ENCODE results near the gene ANKRD18A.

Gene ANKRD18A

DNA sequence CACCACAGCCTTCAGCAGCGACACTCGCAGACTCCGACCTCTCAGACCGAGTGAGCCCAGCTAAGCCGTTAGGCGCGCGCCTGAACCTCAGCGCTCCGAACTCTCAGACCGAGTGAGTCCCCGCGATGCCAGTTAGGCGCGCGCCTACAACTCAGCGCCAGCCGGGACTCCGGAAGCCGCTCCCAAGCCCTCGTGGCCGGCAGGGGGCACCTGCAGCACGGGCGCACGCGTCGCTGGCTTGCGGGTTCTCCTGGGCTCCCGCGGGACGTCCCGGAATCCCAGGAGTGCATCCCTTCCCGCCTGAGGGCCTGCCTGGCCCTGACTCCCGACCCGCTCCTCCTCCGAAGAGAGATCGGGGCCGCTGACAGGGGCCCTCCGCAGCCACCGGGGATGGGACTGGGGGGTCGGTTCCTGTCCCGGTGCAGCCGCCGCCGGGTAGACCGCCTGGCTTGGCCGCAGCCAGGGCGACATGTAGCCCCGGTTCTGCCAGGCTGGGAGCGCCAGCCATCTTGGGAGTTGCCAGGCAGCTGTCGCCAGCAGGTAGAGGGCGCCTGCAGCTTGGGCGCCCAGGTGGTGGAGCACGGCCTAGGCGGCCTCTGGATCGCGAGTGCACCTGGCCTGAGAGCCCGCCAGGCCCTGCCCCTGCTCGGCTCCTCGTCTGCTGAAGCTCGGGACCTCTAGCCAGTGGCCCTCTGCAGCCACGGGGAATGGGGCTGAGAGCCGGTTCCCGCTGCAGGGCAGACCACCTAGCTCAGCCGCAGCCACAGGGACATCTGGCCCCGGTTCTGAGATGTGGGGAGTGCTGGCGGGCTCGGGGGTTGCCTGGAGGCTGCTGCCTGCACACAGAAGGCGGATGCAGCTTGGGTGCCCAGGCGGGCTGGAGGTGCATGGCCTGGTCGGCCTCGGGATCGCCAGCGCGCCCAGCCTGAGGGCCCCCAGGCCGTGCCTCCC, at the start of gene ANKRD18A:
ANKRD18A (minus strand) TSS at position 114 of the 951 bp plus-strand sequence. CDS start 311 bp downstream, outside the sequence.
- peak; percentile 39 for DNase-seq (ENCODE audit: low read depth)

DNA sequence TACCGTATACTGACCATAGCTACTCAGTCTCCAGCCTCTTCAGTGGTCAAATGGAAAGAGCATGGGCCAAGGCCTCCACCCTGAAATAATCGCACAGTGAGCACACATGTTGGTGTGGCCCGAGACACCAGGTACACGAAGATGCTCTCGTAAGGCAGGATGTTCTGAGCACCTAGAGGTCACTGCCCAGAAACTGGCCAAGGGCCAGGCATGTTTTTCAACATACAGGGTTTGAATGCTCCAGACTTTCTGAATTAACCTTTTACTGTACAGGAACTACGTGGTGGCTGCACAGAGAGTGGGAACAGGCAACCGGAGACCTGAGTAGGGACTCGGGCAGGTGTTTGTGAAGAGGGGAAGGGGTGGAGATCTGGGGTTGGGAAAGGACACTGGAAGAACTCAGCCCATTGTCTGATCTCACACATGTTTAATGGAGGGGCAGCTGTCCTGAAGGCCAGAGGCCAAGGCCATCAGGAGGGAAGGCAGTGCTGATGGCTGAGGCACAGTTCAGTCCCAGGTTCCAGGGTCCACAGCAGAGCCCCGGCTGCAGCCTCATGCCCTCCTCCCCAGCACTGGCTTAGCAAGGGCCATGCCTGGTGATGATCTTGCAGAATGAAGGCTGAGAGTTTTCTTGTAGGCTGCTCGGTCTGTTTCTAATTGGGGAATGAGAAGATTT, 48.5 kb upstream of the ANKRD18A start:
- DNase-seq (ENCODE audit: low read depth): no peak

DNA sequence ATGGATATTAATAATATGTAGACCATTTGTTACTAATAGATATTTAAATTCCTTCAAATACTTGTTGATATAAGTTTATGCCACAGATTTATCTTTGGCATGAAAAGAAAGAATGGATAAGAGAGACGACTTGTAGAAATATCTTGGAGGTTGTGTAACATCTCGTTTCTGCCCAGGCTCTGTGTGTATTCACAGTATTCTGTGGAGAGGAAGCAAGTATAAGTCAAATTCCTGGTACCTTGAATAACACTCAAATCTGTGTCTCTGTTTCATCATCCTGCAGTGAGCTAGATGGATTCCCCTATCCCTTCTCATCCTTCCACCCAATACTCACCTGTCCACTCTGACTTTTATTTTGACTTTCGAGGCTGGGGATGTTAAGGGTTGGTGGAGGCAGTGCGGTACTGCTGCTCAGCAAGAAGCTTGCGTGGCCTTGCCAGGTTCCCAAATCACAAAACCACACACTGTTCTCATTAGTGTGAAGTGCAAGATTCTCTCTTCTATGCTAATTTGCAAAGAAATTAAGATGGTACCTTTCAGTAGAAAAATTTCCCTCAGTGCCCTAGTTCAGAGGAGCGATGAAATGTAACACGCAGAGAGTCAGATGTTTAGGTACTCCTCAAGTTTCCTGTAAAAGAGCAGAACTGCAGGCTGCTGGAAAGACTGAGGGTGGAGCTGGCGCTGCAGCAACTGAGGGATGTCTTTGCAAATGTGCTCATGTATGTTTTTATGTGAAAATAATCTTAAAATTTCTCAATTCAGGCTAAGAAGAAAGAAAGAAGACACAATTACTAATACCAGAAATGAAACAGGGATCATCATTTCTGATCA, 42.6 kb upstream of the ANKRD18A start:
- no peak for DNase-seq (ENCODE audit: low read depth)

DNA sequence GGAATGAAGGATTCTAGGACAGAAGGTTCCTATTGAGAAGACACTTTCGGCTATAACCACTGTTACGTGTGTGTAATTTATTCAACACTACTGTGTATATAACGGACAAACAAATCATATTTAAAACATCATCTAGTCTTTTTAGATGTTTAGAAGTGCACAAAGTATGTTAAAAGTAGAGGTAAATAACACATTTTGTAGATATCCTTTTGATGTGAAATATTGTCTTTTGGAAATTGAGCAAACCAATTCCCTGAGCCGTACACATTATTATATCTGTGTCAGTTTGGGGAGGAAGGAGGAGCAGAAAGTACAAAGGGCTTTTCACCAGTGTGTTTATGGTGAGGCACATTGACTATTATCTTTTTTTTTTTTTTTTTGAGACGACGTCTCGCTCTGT, 39.1 kb upstream of the ANKRD18A start:
- no peak for DNase-seq (ENCODE audit: low read depth)

DNA sequence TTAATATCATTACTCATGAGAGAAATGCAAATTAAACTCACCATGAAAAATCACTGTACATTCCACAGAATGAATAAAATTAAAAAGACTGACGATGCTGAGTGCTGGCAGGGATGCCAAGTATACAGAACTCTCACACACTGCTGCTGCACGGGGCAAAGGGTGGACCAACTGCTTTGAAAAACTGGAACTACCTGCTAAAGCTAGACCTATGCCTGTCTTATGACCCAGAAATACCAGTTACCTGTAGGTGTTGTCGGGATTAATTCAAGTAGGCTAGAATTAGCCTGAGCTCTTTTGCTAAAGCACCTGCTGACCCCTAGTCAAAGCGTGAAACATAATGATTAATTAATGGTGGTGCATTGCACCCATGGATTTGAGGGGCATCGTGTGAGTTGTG, 36.5 kb upstream of the ANKRD18A start:
- DNase-seq (ENCODE audit: low read depth): no peak

DNA sequence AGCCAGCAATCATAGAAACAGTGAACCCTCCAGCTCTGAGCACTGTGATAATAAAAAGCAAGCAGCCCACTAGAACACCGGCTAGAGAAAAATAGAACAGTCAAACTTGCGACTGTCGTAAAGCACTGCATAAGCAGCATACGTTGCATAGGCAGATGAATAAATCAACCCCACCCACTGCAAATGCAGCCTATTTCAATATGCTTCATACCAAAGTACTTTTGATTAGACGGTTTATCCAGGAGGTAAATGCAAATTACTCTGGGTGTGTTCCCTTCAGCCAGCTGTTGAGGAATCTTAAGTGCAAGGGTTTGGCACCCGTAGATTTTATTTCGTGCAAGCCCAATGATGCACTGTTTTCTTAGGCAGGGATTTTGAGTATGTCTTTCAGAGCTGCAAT, 32.1 kb upstream of the ANKRD18A start:
- no peak for DNase-seq (ENCODE audit: low read depth)

DNA sequence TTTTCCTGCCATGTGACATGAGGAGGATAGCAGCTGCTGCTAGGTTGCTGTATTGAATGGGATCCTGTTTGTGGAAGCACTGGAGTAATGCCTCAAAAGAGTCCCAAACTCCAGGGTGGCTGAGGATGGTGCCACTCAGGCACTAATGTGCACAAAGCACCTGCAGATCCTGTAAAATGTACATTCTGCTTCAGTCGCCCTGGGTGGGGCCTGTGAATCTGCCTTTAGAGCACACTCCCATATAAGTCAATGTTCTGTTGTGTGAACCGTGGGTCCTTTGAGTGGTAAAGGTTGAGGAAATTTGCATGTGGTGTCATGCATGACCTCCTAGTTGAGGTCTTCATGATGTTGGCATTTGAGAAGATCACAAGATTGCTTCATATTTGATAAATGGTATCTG, 31.6 kb upstream of the ANKRD18A start:
- DNase-seq (ENCODE audit: low read depth): no peak

DNA sequence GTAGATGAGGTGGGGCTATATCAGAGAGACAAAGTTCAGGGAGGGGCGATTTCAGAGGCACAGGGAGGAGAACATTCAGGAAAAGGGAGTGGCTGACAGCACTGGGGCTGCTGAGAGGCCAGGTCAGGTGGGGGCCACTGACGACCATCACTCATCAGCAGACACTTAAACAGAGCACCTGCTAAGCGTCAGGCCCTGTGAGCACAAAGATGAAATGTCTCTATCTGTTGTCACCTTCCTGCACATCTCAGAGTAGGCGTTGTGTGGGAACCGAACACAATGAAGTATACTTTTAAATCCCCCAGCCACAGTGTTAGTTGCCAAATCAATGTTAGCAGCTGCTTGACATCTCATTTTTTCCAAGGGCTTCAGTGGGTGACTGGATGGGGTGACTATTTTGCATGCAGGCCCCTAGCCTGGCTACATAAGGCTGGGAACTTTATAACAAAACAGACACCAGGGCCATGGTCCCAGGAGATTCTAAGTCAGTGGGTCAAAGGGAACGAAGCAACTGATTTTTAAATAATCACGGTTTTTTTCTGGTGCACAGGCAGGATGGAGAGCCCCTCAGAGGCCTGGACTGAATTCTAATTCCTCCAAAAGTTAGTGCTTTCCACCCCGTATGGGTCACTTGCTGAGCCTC, 31.1 kb upstream of the ANKRD18A start:
- no peak for DNase-seq (ENCODE audit: low read depth)

DNA sequence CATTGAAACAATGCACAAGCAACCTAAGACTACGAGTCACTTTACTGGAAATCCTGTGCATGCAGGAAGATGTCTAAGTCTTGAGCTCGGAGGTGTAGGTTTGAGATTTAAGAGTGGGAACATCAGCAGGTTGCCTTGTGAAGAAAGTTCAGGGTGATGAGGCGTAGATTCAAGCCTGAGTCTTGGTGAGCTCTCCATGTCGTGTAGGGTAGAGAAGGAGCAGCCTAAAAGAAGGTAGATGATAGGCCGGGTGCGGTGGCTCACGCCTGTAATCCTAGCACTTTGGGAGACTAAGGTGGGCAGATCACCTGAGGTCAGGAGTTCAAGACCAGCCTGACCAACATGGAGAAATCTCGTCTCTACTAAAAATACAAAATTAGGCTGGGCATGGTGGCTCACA, 30.2 kb upstream of the ANKRD18A start:
- no peak for DNase-seq (ENCODE audit: low read depth)

DNA sequence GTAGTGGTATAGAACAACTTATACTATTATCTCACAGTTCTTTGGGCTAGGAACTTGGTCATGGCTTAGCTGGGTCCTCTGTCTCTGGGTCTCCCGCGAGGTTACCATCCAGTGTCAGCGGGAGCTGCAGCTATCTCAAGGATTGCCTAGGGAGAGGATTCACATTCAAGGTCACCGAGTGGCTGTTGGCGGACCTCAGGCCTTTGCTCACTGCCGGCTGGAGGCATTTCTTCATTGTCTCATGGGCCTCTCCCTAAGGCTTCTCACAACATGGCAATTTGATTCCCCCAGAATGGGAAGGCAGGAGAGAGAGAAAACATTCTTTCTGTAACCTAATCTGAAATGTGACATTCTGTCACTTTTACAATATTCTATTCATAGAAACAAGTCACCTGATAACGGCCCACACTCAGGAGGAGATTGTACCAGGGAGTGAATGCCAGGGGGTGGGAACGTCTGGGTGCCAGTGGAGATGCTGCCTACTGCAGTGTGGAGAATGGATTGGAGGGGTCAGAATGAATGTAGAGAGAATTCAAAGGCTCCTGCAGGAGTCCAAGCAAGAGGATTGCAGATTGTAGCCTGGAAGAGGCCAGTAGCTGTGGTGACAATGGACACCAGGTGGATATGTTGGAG, 29.5 kb upstream of the ANKRD18A start:
- no peak for DNase-seq (ENCODE audit: low read depth)

DNA sequence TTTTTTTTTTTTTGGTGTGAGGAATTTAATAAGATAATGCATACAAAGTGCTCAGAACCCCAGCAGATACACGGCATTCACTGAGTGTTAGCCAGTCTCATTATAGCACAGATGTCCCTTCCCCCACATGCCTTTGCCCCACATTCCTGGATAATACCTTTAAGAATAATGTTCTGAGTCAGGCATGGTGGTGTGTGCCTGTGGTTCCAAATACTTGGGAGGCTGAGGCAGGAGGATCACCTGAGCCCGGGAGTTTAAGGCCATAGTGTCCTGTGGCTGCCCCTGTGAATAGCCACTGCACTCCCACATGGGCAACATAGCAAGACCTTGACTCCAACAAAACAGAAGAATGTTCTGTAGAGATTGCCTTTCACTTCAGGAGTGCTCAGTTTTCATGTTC, 24.2 kb upstream of the ANKRD18A start:
- no peak for DNase-seq (ENCODE audit: low read depth)

DNA sequence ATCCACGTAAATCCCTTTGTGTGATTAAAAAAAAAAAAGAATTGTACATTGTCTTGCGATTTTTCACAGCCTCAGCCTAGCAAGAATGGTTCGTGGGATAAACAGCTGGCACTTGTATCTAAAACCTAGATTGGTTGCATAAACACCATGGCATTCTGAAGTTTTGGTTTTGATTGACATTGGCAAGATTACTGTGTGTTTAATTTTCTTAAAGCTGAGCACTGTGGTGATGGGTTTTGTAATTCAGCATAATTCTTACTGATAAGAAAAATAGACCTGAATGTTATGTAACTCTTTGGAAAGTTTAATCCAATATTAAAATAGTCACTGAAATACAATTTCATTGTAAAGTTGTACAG, 23.4 kb upstream of the ANKRD18A start:
- DNase-seq (ENCODE audit: low read depth): no peak

DNA sequence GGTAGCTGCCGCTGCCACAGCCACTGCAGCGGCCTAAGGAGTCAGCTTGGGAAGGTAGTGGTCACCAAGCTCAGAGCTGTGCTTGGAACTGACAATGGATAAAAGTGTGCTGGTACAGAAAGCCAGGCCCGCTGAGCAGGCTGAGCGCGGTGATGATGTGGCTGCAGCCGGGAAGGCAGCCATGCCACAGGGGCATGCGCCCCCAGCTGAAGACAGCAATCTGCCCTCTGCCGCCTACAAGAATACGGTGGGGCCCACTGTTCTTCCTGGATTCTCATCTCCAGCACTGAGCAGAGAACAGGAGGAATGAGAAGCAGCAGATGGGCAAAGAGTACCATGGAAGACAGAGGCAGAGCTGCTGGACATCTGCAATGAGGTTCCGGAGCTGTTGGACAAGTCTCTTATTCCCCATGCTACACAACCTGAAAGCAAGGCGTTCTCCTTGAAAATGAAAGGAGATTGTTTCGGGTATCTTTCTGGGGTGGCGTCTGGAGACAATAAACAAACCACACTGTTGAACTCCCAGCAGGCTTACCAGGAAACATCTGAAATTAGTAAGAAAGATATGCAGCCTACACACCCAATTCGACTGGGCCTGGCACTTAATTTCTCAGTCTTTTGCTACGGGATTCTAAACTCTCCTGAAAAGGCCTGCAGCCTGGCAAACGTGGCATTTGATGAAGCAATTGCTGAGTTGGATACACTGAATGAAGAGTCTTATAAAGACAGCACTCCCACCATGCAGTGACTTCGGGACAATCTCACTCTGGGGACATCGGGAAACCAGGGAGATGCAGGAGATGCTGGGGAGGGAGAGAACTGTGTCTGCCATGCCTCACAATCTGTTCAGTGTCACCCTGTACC, 22.8 kb upstream of the ANKRD18A start:
- DNase-seq (ENCODE audit: low read depth): no peak

DNA sequence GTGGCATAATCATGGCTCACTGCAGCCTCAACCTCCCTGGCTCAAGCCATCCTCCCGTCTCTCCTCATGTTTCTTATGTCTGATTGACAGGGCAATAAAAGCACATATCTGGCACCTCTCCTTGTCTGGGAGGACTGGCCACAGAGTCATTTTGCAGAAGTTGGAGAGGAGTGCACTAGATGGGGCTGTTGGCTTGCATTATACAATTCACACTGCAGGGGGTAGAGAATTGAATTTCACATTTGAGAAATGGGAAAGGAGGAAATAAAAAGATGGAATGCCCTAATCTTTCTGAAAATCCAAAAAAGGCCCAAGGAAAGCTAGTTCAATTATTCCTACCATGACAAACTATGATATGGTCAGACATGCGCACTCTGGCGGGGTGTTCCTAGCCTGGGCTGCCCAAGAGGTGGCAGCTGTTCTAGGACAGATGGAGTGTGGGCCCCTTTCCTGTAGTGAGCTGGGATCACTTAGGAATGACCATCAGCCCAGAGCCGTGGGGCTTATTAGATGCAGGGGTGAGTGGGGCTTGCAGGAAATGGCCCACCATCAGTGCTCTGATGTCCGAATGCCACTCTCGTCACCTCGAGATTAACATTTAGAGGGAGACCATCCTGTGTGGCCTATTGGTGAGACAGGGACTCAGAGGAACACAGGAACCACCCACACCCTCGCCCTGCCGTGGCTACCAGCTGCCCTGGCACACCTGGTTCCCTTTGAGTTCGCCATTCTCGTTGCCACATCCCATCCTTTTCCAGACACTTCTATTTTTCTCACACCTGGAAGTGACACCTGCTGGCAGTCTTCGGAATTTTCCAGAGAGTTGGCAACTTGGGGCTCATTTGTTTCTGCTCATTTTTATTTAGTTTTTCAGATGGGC, 21.8 kb upstream of the ANKRD18A start:
- no peak for DNase-seq (ENCODE audit: low read depth)

DNA sequence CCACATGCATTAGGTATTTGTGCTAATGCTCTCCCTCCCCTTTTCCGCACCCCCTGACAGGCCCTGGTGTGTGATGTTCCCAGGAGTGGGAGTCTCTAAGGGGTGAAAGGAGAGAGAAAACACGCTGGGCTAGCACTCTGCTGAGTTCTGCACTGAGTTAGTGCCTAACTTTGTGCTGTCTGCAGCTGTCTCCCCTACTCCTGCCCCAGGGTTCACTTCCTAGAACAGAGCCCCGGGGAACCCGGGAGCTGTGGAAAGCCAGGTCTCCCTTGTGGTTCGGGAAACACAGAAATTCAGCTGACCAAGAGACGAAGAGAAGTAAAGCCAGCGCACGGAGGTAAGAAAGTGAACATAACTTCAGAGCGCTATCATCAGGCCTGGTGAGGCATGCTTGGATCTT, 20.7 kb upstream of the ANKRD18A start:
- DNase-seq (ENCODE audit: low read depth): no peak

DNA sequence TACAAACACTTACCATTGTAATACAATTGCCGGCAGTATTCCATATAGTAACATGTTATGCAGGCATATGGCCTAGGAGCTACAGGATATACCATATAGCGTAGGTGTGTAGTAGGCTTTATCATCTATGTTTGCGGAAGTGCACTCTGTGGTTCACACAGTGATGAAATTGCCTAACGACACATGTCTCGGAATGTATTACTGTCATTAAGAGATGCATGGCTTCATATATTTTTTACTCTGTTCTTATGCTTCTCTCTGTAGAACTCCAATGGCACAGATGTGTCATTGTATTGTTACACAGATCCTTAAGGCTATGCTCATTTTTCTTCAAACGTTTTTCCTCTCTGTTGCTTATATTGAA, 19.2 kb upstream of the ANKRD18A start:
- DNase-seq (ENCODE audit: low read depth): no peak

DNA sequence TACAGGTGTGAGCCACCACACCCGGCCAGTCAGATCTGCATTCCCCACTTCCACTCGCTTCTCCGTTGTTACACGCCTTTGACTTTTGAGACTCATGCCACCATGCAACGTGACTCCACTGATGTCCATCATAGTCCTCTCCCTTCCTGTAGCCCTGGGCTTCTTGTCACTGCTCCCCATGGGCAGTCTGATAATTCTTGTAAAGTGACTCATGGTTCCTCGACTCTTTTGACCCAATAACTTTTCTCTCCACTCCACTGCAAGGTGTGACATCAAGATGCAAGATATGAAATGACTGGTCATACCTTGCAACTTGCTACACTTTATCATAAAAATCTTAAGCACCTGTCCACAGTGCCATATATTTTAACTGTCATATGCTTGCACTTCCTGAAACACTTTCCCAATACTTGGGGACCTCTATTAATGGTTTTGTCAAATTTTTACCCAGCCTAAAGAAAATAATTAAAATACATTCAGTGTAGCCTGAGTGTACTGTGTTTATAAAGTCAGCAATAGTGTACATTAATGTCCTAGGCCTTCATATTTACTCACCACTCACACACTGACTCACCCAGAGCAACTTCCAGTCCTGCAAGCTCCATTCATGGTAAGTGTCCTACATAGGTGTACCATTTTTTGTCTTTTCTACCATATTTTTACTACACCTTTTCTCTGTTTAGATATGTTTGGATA, 18.6 kb upstream of the ANKRD18A start:
- no peak for DNase-seq (ENCODE audit: low read depth)

DNA sequence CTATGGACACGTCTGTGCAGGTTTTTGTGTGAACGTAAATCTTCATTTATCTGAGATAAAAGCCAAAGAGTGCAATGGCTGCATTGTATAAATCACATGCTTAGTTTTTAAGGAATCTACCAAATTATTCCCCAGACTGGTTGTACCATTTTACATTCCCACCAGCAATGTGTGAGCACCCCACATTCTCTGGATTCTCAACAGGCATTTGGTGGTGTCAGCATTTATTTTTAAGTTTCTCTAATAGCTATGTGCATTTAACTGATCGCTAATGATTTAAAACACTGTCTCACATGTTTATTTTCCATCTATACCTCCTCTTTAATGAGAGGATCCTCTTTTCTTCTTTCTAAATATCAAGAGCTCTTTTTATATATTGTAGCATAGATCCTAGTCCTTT, 13.9 kb upstream of the ANKRD18A start:
- no peak for DNase-seq (ENCODE audit: low read depth)

DNA sequence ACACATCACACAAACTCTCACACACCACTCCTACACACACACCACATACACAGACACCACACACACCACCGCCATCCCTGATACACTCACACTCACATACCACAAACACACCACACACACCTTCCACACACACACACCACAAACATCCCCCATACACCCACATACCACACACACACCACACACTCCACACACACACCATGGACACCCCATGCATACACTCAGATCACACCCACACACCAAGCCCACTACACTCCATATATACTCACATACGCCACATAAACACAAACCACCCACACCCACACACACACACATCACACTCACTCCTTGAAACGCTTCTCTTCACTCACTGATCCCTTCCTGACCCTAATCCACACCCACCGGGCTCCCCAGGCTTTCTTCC, 9.1 kb upstream of the ANKRD18A start:
- DNase-seq (ENCODE audit: low read depth): no peak

All from stimulated activated CD8-positive, alpha-beta memory T cell treated with anti-CD3 and anti-CD28 coated beads, Interleukin-15, amount 100 ng/mL, for 24 hours (primary cell).